ENCODE measurements around the gene USP15. TPM values are rescaled to one million over a fixed set of nuclear protein-coding genes. Genes with fewer than 3 reads are reported as not detected.

Gene USP15
- polyA plus RNA-seq, 1 donor (not counting 4 experiments of a cell fraction or from before 2014, with no cell fraction given), result 66.5 TPM

GRCh38 chr12:62279961-62280360 lies 19.8 kb downstream of the USP15 start:
- no peak for DNase-seq (ENCODE audit: low read depth, low spot score)
- TF ChIP-seq EZH2 (IDR thresholded peaks at IDR 0.05; ENCODE audit: low read length) (no peak), CTCF (optimal IDR thresholded peaks at IDR 0.05 in 1 of 3, IDR thresholded peaks at IDR 0.05 in 1 of 3, conservative IDR thresholded peaks at IDR 0.05 in 1 of 3; ENCODE audit: extremely low read depth in 1 of 3, insufficient read depth in 2 of 3, low read length in 3 of 3) (no peak)
- Histone ChIP-seq H2AFZ (ENCODE audit: control insufficient read depth, low read length) (no peak overlapping the region), H3K9me3 (ENCODE audit: control insufficient read depth, low read depth, low read length) (no peaks in the 10 kb centered on the region), H3K9ac (ENCODE audit: control insufficient read depth, extremely low read depth, insufficient read depth, low read length) (no peak overlapping the region), H3K4me1 (ENCODE audit: control insufficient read depth, extremely low read depth, insufficient read depth, low read length) (no peaks in the 10 kb centered on the region), H3K36me3 (ENCODE audit: control insufficient read depth in 2 of 2, extremely low read depth in 1 of 2, insufficient read depth in 2 of 2, low read length in 2 of 2) (no peaks in the 10 kb centered on the region), H4K20me1 (ENCODE audit: control insufficient read depth, extremely low read depth, insufficient read depth, low read length) (peaks cover 8% of the 10 kb centered on the region), H3K27me3 (ENCODE audit: control insufficient read depth, extremely low read depth, insufficient read depth, low read length) (no peaks in the 10 kb centered on the region), H3K9me1 (ENCODE audit: control insufficient read depth, extremely low read depth, insufficient read depth, low read length) (peaks cover 3% of the 10 kb centered on the region), H3K4me2 (ENCODE audit: control insufficient read depth, extremely low read depth, insufficient read depth, low read depth, low read length) (no peak overlapping the region), H3K79me2 (ENCODE audit: control insufficient read depth, insufficient read depth, low read length) (peaks cover 99% of the 10 kb centered on the region), H3K4me3 (ENCODE audit: control insufficient read depth in 2 of 3, extremely low read depth in 1 of 3, insufficient read depth in 2 of 3, low read depth in 1 of 3, low read length in 3 of 3) (no peak overlapping the region), H3K27ac (ENCODE audit: control insufficient read depth, insufficient read depth, low read length) (no peak overlapping the region)
- dilution Hi-C loops (cut with MboI; ENCODE audit: extremely low pct_ligation_motif_present, low sequenced_read_pairs), result no loop called here
- FAIRE-seq, result no peak

DNA sequence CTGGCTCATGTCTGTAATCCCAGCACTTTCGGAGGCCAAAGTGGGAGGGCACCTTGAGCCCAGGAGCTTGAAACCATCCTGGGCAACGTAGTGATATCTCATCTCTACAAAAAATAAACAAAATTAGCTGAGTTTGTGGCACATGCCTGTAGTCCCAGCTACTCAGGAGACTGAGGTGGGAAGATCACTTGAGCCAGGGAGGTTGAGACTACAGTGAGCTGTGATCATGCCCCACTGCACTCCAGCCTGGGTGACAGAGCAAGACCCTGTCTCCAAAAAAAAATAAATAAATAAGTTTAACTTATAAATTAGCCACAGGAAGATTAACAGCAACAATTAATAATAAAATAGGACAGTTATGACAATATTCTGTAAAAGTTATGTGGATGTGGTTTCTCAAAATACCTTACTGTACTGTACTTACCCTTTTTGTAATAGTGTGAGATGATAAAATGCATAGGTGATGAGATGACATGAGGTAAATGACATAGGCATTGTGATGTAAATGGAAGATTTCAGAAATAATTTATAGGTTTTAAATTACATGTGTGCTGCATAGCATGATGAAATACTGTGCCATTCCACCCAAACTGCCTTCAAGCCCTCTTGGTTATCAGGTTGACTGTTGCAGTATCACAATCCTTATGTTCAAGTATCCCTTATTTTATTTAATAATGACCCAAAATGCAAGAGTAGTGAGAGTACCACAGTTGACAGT lies 22.0 kb downstream of the USP15 start:
- H3K9ac ChIP-seq (ENCODE audit: control insufficient read depth, extremely low read depth, insufficient read depth, low read length), result no peak overlapping the region
- dilution Hi-C loops (cut with MboI; ENCODE audit: extremely low pct_ligation_motif_present, low sequenced_read_pairs), result no loop called here
- H3K27me3 ChIP-seq (ENCODE audit: control insufficient read depth, extremely low read depth, insufficient read depth, low read length), result no peaks in the 10 kb centered on the region
- TF ChIP-seq EZH2 (IDR thresholded peaks at IDR 0.05; ENCODE audit: low read length) (no peak), CTCF (optimal IDR thresholded peaks at IDR 0.05 in 1 of 3, IDR thresholded peaks at IDR 0.05 in 1 of 3, conservative IDR thresholded peaks at IDR 0.05 in 1 of 3; ENCODE audit: extremely low read depth in 1 of 3, insufficient read depth in 2 of 3, low read length in 3 of 3) (no peak)
- DNase-seq (ENCODE audit: low read depth, low spot score) (no peak), FAIRE-seq (no peak)
- no peak overlapping the region for H3K4me3 ChIP-seq (ENCODE audit: control insufficient read depth in 2 of 3, extremely low read depth in 1 of 3, insufficient read depth in 2 of 3, low read depth in 1 of 3, low read length in 3 of 3)
- no peak overlapping the region for H3K27ac ChIP-seq (ENCODE audit: control insufficient read depth, insufficient read depth, low read length)
- peaks cover 3% of the 10 kb centered on the region for H3K9me1 ChIP-seq (ENCODE audit: control insufficient read depth, extremely low read depth, insufficient read depth, low read length)
- H3K9me3 ChIP-seq (ENCODE audit: control insufficient read depth, low read depth, low read length), result no peaks in the 10 kb centered on the region
- H2AFZ ChIP-seq (ENCODE audit: control insufficient read depth, low read length), result no peak overlapping the region
- peaks cover 98% of the 10 kb centered on the region for H3K79me2 ChIP-seq (ENCODE audit: control insufficient read depth, insufficient read depth, low read length)
- peaks cover 4% of the 10 kb centered on the region for H4K20me1 ChIP-seq (ENCODE audit: control insufficient read depth, extremely low read depth, insufficient read depth, low read length)
- H3K4me1 ChIP-seq (ENCODE audit: control insufficient read depth, extremely low read depth, insufficient read depth, low read length), result no peaks in the 10 kb centered on the region
- H3K4me2 ChIP-seq (ENCODE audit: control insufficient read depth, extremely low read depth, insufficient read depth, low read depth, low read length), result no peak overlapping the region
- peaks cover 0 to 3% of the 10 kb centered on the region in 2 experiments for H3K36me3 ChIP-seq (ENCODE audit: control insufficient read depth in 2 of 2, extremely low read depth in 1 of 2, insufficient read depth in 2 of 2, low read length in 2 of 2)
